SU-DHL-6 (cell line): Measurements from ENCODE around the gene NRTN.

Experiments
- CTCF ChIP-seq: fragments of 200-600 bp; sonication (generic); IDR thresholded peaks from one replicate; pipeline ENCODE4 v1.5.1; 2017; ENCODE audit warnings: antibody characterized with exemption, mild to moderate bottlenecking, low read length, moderate library complexity; ENCODE audit not compliant: insufficient read depth, poor library complexity, severe bottlenecking
- EZH2phosphoT487 ChIP-seq: fragments of 200-600 bp; sonication (generic), shearing (Covaris generic); conservative IDR thresholded peaks from 2 replicates; pipeline ENCODE4 v1.6.1; 2018; ENCODE audit warnings: mild to moderate bottlenecking, antibody characterized with exemption, low read length, moderate library complexity, mixed read lengths

GRCh38 chr19:5864725-5865486, 60.0 kb downstream of the NRTN start:
- TF ChIP-seq CTCF (no peak), EZH2phosphoT487 (no peak)
